B cell (primary cell): ENCODE measurements around the gene SEPTIN1. TPM values are rescaled to one million over a fixed set of nuclear protein-coding genes. Genes with fewer than 3 reads are reported as not detected.

Experiments
- ATAC-seq: fragments of 200-7000 bp; cut with Tn5 transposase; one replicate; pipeline ENCODE4 v1.10.0; 2021; ENCODE audit warnings: low read depth, mild to moderate bottlenecking, moderate number of reproducible peaks, moderate library complexity
- CTCF ChIA-PET: fragments of 350-600 bp; sonication (Branson Sonifier 250); formaldehyde crosslinking; loops from one replicate; lab custom pipeline; 2021; ENCODE audit warnings: antibody characterized with exemption, inconsistent platforms; lab: Charles Lee
- POLR2A ChIA-PET: fragments of 350-600 bp; sonication (Branson Sonifier 250); formaldehyde crosslinking; loops from one replicate; lab custom pipeline; 2021; ENCODE audit warnings: antibody characterized with exemption; lab: Charles Lee
- DNase-seq: peaks from one replicate; pipeline ENCODE4 v3.0.0; 2013
- H2AFZ ChIP-seq: 2 replicates; pipeline ENCODE4 v1.6.1; 2012; ENCODE audit warnings: mild to moderate bottlenecking, low read depth, low read length; ENCODE audit not compliant: insufficient read depth, poor library complexity, severe bottlenecking
- H3K27ac ChIP-seq, 2 donors: 1 replicate in 1 of 2; 2 replicates in 1 of 2; pipeline ENCODE4 v1.5.1; 2012 to 2013; ENCODE audit warnings: low read length in 2 of 2, mild to moderate bottlenecking in 2 of 2, moderate library complexity in 1 of 2
- H3K27me3 ChIP-seq, 4 experiments: fragments of 200-600 bp in 1 of 4; sonication (generic) in 1 of 4; replicated peaks in 1 of 4; 1 replicate in 2 of 4; 2 replicates in 2 of 4; pipeline versions ENCODE4 v1.6.1 to v1.7.0; 2013 to 2016; ENCODE audit warnings: low read length in 3 of 4, mild to moderate bottlenecking in 2 of 4, mixed read lengths in 1 of 4, moderate library complexity in 1 of 4; ENCODE audit not compliant: insufficient read depth in 4 of 4, control insufficient read depth in 3 of 4; ENCODE audit errors: control extremely low read depth in 1 of 4
- H3K36me3 ChIP-seq, 2 experiments: replicated peaks in 1 of 2; 1 replicate in 1 of 2; 2 replicates in 1 of 2; pipeline versions ENCODE4 v1.6.1 to v1.7.1; 2013; ENCODE audit warnings: low read length in 1 of 2; ENCODE audit not compliant: insufficient read depth in 2 of 2, control insufficient read depth in 1 of 2; ENCODE audit errors: control extremely low read depth in 1 of 2, extremely low read depth in 1 of 2
- H3K4me1 ChIP-seq, 2 donors: fragments of 200-600 bp in 1 of 2; sonication (generic) in 1 of 2; 1 replicate in 1 of 2; 2 replicates in 1 of 2; pipeline versions ENCODE4 v1.5.1 to v1.6.1; 2013 to 2017; ENCODE audit warnings: low read length in 2 of 2; ENCODE audit not compliant: control insufficient read depth in 2 of 2, insufficient read depth in 2 of 2
- H3K4me2 ChIP-seq: replicated peaks from 2 replicates; pipeline ENCODE3; 2012; ENCODE audit warnings: mild to moderate bottlenecking, low read depth, low read length; ENCODE audit not compliant: poor library complexity, severe bottlenecking
- H3K4me3 ChIP-seq, 5 experiments: fragments of 200-600 bp in 1 of 5; sonication (generic) in 1 of 5; 1 replicate in 3 of 5; 2 replicates in 2 of 5; pipeline versions ENCODE4 v1.5.1 to v1.7.0; 2011 to 2016; ENCODE audit warnings: low read length in 4 of 5, mild to moderate bottlenecking in 4 of 5, low read depth in 2 of 5, control low read depth in 1 of 5, moderate library complexity in 1 of 5; ENCODE audit not compliant: insufficient read depth in 1 of 5; ENCODE audit errors: control extremely low read depth in 1 of 5, extremely low read depth in 1 of 5
- H3K79me2 ChIP-seq: fragments of 200-600 bp; sonication (generic); one replicate; pipeline ENCODE4 v1.6.0; 2016; ENCODE audit warnings: low read length; ENCODE audit not compliant: control insufficient read depth, insufficient read depth
- H3K9ac ChIP-seq: fragments of 200-600 bp; sonication (generic); 2 replicates; pipeline ENCODE4 v1.6.1; 2017; ENCODE audit warnings: mild to moderate bottlenecking, low read length, moderate library complexity
- H3K9me3 ChIP-seq, 3 donors: one replicate each; pipeline versions ENCODE4 v1.6.1 to v1.7.1; 2013; ENCODE audit warnings: low read length in 2 of 3; ENCODE audit not compliant: control insufficient read depth in 2 of 3, insufficient read depth in 1 of 3; ENCODE audit errors: control extremely low read depth in 1 of 3
- H4K20me1 ChIP-seq: 2 replicates; pipeline ENCODE4 v1.6.0; 2012; ENCODE audit warnings: mild to moderate bottlenecking, low read length; ENCODE audit not compliant: insufficient read depth, control insufficient read depth, poor library complexity, severe bottlenecking
- H3K27ac Mint-ChIP-seq: one replicate; pipeline ENCODE4 v1.8.0; 2021; ENCODE audit warnings: mixed read lengths
- H3K27me3 Mint-ChIP-seq: one replicate; pipeline ENCODE4 v1.8.0; 2021; ENCODE audit warnings: mixed read lengths
- H3K4me1 Mint-ChIP-seq: one replicate; pipeline ENCODE4 v1.8.0; 2021; ENCODE audit warnings: mixed read lengths
- H3K4me3 Mint-ChIP-seq: one replicate; pipeline ENCODE4 v1.8.0; 2021; ENCODE audit warnings: mixed read lengths
- H3K9me3 Mint-ChIP-seq: one replicate; pipeline ENCODE4 v1.8.0; 2022; ENCODE audit warnings: mixed read lengths; ENCODE audit not compliant: insufficient read depth
- EZH2 ChIP-seq: IDR thresholded peaks from 2 replicates; pipeline ENCODE4 v1.6.1; 2012; ENCODE audit warnings: borderline replicate concordance, low read depth, mild to moderate bottlenecking, moderate library complexity, low read length; ENCODE audit not compliant: insufficient read depth, poor library complexity, severe bottlenecking
- WGBS: methylation state at CpG from one replicate; pipeline ENCODE4 v1.1.5; 2013; ENCODE audit warnings: missing lambda C conversion rate; ENCODE audit not compliant: insufficient coverage; 5-methylcytosine and 5-hydroxymethylcytosine counted together
- intact Hi-C: fragments of 100-400 bp; cut with micrococcal nuclease; formaldehyde crosslinking; loops from one replicate; pipeline ENCODE4 v1.10.0; 2022
- polyA plus RNA-seq: library from polyadenylated mRNA; depleted of rRNA; stranded (reverse); fragments of >200 nt; gene quantifications from 2 replicates; pipeline ENCODE4 v1.2.3, GENCODE V29; 2012
- total RNA-seq, 2 donors: library from RNA; stranded (reverse); fragments of 120-200 nt in 1 of 2; gene quantifications; 1 replicate in 1 of 2; 2 replicates in 1 of 2; pipeline versions ENCODE4 v1.2.3 to v1.2.4, GENCODE V29; 2013 to 2022
- TF ChIP-seq, protein P1 (sequence below): fragments of 200-600 bp; IDR thresholded peaks from one replicate; pipeline ENCODE4 v1.8.0; 2022; ENCODE audit warnings: antibody characterized with exemption, mild to moderate bottlenecking

Gene SEPTIN1
- total and polyA plus RNA-seq, 2 donors (not counting 1 experiment from before 2014, with no cell fraction given): 154 to 302 TPM

- peaks cover 50% of the 10 kb centered on the region for H4K20me1 ChIP-seq
- ChIA-PET CTCF (interaction anchor here (0.5 to 4.0 kb wide), 6 partner anchors 13 to 50 kb away, joined by 3 to 37 read pairs (median 4); partner anchors contain the start of genes ZNF48 and ZNF771), POLR2A (interaction anchor here (0.6 to 1.3 kb wide), 3 partner anchors 13 to 47 kb away, joined by 3 to 9 read pairs (median 4); partner anchors contain the start of gene ZNF48)
- peak overlapping the region; percentile 55 for H2AFZ ChIP-seq
- Mint-ChIP-seq H3K4me3 (peak overlapping the region; percentile 83), H3K27ac (peak overlapping the region; percentile 67), H3K4me1 (peaks cover 48% of the 10 kb centered on the region), H3K27me3 (no peaks in the 10 kb centered on the region), H3K9me3 (no peaks in the 10 kb centered on the region)
- no peaks in the 10 kb centered on the region for H3K27me3 ChIP-seq
- H3K79me2 ChIP-seq: peaks cover 52% of the 10 kb centered on the region
- peak overlapping the region; percentile 93 for H3K4me2 ChIP-seq
- peaks cover 25 to 35% of the 10 kb centered on the region in 2 donors for H3K4me1 ChIP-seq
- intact Hi-C loops: no loop called here
- peak overlapping the region; percentile 74 for H3K9ac ChIP-seq
- no peak for TF ChIP-seq EZH2
- TF ChIP-seq, protein P1, sequence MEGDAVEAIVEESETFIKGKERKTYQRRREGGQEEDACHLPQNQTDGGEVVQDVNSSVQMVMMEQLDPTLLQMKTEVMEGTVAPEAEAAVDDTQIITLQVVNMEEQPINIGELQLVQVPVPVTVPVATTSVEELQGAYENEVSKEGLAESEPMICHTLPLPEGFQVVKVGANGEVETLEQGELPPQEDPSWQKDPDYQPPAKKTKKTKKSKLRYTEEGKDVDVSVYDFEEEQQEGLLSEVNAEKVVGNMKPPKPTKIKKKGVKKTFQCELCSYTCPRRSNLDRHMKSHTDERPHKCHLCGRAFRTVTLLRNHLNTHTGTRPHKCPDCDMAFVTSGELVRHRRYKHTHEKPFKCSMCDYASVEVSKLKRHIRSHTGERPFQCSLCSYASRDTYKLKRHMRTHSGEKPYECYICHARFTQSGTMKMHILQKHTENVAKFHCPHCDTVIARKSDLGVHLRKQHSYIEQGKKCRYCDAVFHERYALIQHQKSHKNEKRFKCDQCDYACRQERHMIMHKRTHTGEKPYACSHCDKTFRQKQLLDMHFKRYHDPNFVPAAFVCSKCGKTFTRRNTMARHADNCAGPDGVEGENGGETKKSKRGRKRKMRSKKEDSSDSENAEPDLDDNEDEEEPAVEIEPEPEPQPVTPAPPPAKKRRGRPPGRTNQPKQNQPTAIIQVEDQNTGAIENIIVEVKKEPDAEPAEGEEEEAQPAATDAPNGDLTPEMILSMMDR: no peak
- DNase-seq: peak; percentile 46
- H3K36me3 ChIP-seq: peaks cover 0 to 16% of the 10 kb centered on the region in 2 experiments
- H3K27ac ChIP-seq: peak overlapping the region; percentile 15 to 65
- WGBS: 2% methylated on average over 45 of the region's 45 CpGs
- peak overlapping the region; percentile 46 to 77 (median 70) for H3K4me3 ChIP-seq
- no peaks in the 10 kb centered on the region for H3K9me3 ChIP-seq
- ATAC-seq: no peak
Measured at GRCh38 chr16:30369091-30369937, 13.0 kb downstream of the SEPTIN1 start.

DNA sequence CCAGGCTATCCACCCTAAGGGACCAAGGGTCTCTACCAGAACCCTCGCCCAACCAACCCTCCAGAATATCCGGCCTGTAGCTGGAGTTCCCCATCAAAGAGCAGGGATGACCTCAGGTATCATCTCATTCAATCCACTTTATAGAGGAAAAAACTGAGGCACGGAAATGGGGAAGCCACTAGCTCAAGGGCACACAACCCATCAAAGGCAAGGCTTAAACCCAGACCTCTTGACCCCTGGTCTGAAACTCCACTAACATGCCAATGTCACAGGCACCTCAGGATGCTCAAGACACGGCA is 13.6 kb downstream of the SEPTIN1 start:
- no peaks in the 10 kb centered on the region for H3K27me3 Mint-ChIP-seq
- intact Hi-C loops: no loop called here
- peaks cover 0 to 16% of the 10 kb centered on the region in 2 experiments for H3K36me3 ChIP-seq
- H2AFZ ChIP-seq: peak overlapping the region; percentile 55
- no peaks in the 10 kb centered on the region for H3K9me3 Mint-ChIP-seq
- 11% methylated on average over 3 of the region's 4 CpGs for WGBS
- H3K4me3 Mint-ChIP-seq: peak overlapping the region; percentile 83
- H3K27me3 ChIP-seq: no peaks in the 10 kb centered on the region
- no peak for ATAC-seq
- H3K27ac Mint-ChIP-seq: peak overlapping the region; percentile 72
- H3K27ac ChIP-seq: peak overlapping the region in 1 of 2 donors; percentile 65
- peak overlapping the region; percentile 46 to 77 (median 70) for H3K4me3 ChIP-seq
- ChIA-PET POLR2A (interaction anchor here (1.0 to 1.3 kb wide), 2 partner anchors 12 to 26 kb away, joined by 3 to 4 read pairs; partner anchors contain the start of gene ZNF48), CTCF (interaction anchor here (0.8 to 1.2 kb wide), 2 partner anchors 12 to 41 kb away, joined by 4 read pairs; no protein-coding TSS in a partner anchor)
- no peaks in the 10 kb centered on the region for H3K9me3 ChIP-seq
- peaks cover 25 to 35% of the 10 kb centered on the region in 2 donors for H3K4me1 ChIP-seq
- peaks cover 50% of the 10 kb centered on the region for H4K20me1 ChIP-seq
- peak overlapping the region; percentile 74 for H3K9ac ChIP-seq
- no peak for DNase-seq
- TF ChIP-seq EZH2: no peak
- TF ChIP-seq, protein P1: no peak
- peaks cover 48% of the 10 kb centered on the region for H3K4me1 Mint-ChIP-seq
- H3K79me2 ChIP-seq: peaks cover 56% of the 10 kb centered on the region
- peak overlapping the region; percentile 93 for H3K4me2 ChIP-seq
